Smooth muscle cell (in vitro differentiated cells): Measurements from ENCODE around the gene TH. TPM values are rescaled to one million over a fixed set of nuclear protein-coding genes. Genes with fewer than 3 reads are reported as not detected.

ENCODE experiments used
- DNase-seq: peaks from one replicate; lab custom pipeline; 2025; ENCODE audit not compliant: unreplicated experiment; lab: John Stamatoyannopoulos, UW
- H2AFZ ChIP-seq: fragments of 200-600 bp; sonication (generic); 2 replicates; pipeline ENCODE4 v1.6.0; 2016; ENCODE audit warnings: antibody characterized with exemption, low read depth, mild to moderate bottlenecking
- H3F3A ChIP-seq: fragments of 200-600 bp; sonication (generic); 2 replicates; pipeline ENCODE4 v1.6.0; 2017; ENCODE audit warnings: antibody characterized with exemption, low read depth
- H3K27ac ChIP-seq: fragments of 200-600 bp; sonication (generic); 2 replicates; pipeline ENCODE4 v1.5.1; 2016; ENCODE audit warnings: low read depth, mild to moderate bottlenecking
- H3K27me3 ChIP-seq: fragments of 200-600 bp; sonication (generic); 2 replicates; pipeline ENCODE4 v1.6.1; 2016; ENCODE audit warnings: low read depth, mild to moderate bottlenecking
- H3K36me3 ChIP-seq: fragments of 200-600 bp; sonication (generic); 2 replicates; pipeline ENCODE4 v1.5.1; 2016; ENCODE audit warnings: low read depth
- H3K4me1 ChIP-seq: fragments of 200-600 bp; sonication (generic); 2 replicates; pipeline ENCODE4 v1.5.1; 2016; ENCODE audit warnings: low read depth
- H3K4me2 ChIP-seq: fragments of 200-600 bp; sonication (generic); 2 replicates; pipeline ENCODE4 v1.6.0; 2016; ENCODE audit warnings: mild to moderate bottlenecking
- H3K4me3 ChIP-seq: fragments of 200-600 bp; sonication (generic); 2 replicates; pipeline ENCODE4 v1.5.1; 2016; ENCODE audit warnings: mild to moderate bottlenecking
- H3K79me2 ChIP-seq: fragments of 200-600 bp; sonication (generic); 2 replicates; pipeline ENCODE4 v1.6.0; 2016; ENCODE audit warnings: low read depth, mild to moderate bottlenecking
- H3K9ac ChIP-seq: fragments of 200-600 bp; sonication (generic); 2 replicates; pipeline ENCODE4 v1.6.0; 2016; ENCODE audit warnings: low read depth
- H3K9me3 ChIP-seq: fragments of 200-600 bp; sonication (generic); replicated peaks from 2 replicates; pipeline ENCODE4 v1.5.1; 2016; ENCODE audit warnings: low read depth
- H4K20me1 ChIP-seq: fragments of 200-600 bp; sonication (generic); 2 replicates; pipeline ENCODE4 v1.6.0; 2016; ENCODE audit warnings: low read depth
- CTCF ChIP-seq: fragments of 200-600 bp; sonication (generic); IDR thresholded peaks from 2 replicates; pipeline ENCODE4 v1.5.1; 2017; ENCODE audit warnings: borderline replicate concordance, mild to moderate bottlenecking, antibody characterized with exemption; ENCODE audit not compliant: insufficient read depth, poor library complexity, severe bottlenecking
- WGBS: methylation state at CpG from one replicate; pipeline ENCODE4 v1.1.7; 2016; ENCODE audit warnings: low lambda C conversion rate; 5-methylcytosine and 5-hydroxymethylcytosine counted together
- polyA plus RNA-seq: library from polyadenylated mRNA; unstranded; fragments of >200 nt; fragmentation: Nextera tagmentation; extraction: Ambion mirVana; gene quantifications from 2 replicates; pipeline ENCODE4 v1.2.1, GENCODE V29; 2016
- total RNA-seq: library from RNA; depleted of rRNA; stranded (reverse); fragments of >200 nt; gene quantifications from 2 replicates; pipeline ENCODE4 v1.2.3, GENCODE V29; 2014

Gene TH
- total and polyA plus RNA-seq, 2 experiments from 2014 or later = not detected

DNA sequence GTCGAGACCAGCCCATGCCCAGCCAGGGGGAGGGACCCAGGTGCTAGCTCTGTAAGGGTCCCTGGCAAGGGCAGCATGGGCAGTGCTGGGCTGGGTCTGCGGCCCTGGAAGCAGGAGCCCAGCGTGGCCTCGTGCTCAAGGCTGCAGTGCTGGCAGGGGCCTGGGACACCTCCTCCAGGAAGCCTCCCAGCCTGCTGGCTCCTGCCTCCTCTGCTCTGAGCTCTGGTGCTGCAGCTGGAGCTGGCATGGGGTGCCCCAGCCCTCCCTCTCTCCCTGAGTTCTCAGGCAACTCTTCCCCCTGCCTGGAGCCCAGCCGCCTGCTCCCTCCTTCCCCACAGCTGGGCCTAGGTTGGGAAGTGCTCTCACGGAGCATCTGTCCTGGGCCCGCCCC is 17.4 kb downstream of the TH start:
- Histone ChIP-seq H3F3A (no peaks in the 10 kb centered on the region), H3K9ac (no peak overlapping the region), H3K27ac (no peak overlapping the region), H3K4me2 (no peak overlapping the region), H3K79me2 (no peaks in the 10 kb centered on the region), H3K4me3 (no peak overlapping the region), H3K9me3 (no peaks in the 10 kb centered on the region), H3K4me1 (peaks cover 19% of the 10 kb centered on the region), H4K20me1 (no peaks in the 10 kb centered on the region), H2AFZ (no peak overlapping the region), H3K36me3 (no peaks in the 10 kb centered on the region), H3K27me3 (no peaks in the 10 kb centered on the region)
- no peak for TF ChIP-seq CTCF
- no peak for DNase-seq
- 90% methylated on average over 7 of the region's 7 CpGs for WGBS

DNA sequence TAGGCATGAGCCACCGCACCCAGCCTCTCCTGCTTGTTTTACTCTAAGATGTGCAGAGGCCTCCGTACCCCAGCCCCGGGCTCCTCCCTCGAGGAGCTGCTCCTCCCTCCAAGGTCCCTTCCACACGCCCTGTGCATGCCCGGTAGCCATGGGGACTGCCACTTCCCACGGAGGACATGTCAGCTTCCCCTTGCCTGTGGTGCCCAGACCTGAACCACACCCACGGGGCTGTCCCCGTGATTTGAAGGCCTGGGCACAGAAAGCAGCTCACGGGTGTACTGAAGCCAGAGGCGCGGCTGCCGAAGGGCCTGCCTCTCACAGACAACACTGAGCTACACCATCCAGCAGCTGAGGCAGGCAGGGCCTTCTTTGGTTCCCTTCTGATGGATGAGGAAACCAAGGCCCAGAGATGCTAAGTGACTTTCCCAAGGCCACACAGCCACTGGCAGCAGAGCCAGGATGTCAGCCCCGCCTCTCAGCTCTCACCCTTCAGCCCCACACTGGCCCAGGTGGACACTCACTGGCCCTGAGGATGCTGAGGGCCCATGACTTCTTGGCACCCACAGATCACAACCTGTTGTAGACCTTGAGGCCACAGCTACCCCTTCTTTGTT is 17.9 kb downstream of the TH start:
- no peak overlapping the region for H3K4me3 ChIP-seq
- H4K20me1 ChIP-seq = no peaks in the 10 kb centered on the region
- H3K4me2 ChIP-seq = no peak overlapping the region
- H3K27me3 ChIP-seq = no peaks in the 10 kb centered on the region
- no peak overlapping the region for H3K9ac ChIP-seq
- no peaks in the 10 kb centered on the region for H3K36me3 ChIP-seq
- WGBS = 90% methylated on average over 14 of the region's 14 CpGs
- no peak overlapping the region for H2AFZ ChIP-seq
- no peaks in the 10 kb centered on the region for H3K9me3 ChIP-seq
- H3F3A ChIP-seq = no peaks in the 10 kb centered on the region
- TF ChIP-seq CTCF = no peak
- H3K4me1 ChIP-seq = peaks cover 23% of the 10 kb centered on the region
- no peak for DNase-seq
- no peaks in the 10 kb centered on the region for H3K79me2 ChIP-seq
- no peak overlapping the region for H3K27ac ChIP-seq

DNA sequence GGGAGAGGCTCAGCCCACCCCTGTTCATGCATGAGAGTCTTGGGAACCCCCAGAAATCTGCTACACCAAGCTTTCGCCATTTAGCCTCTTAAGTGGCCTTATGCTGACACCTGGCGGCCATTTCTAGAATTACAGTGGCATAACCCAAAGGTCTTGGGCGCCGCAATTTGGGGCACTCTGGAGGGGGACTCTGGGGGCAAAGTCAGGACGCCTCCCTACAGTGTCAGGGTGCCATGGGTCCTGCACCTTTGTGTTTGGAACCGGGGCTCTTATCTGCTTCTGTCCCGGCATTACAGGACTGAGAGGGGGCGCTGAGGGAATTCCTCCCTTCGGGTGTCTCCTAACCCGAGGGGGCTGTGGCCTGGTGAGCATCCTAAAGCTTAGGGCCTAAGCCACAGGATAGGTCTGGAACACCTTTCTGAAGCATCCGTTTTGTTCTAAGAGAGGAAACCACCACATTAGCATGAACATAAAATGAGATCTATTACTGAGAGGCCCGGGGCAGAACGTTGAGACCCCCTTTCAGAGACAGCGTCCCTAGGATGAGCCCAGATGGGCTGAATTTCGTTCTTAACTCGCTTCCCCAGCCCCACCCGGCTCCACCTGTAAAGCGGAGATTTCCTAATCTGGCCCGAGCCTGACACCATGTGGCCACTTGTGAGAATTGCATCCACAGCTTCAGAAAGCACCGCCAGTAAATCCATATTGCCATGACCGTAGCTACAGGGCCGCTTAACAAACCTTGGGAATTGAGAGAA is 19.9 kb downstream of the TH start:
- no peaks in the 10 kb centered on the region for H3K36me3 ChIP-seq
- 9% methylated on average over 22 of the region's 22 CpGs for WGBS
- peak overlapping the region; percentile 3 for H2AFZ ChIP-seq
- H3K9ac ChIP-seq = no peak overlapping the region
- TF ChIP-seq CTCF = peak; percentile 90
- no peak overlapping the region for H3K27ac ChIP-seq
- H3K27me3 ChIP-seq = no peaks in the 10 kb centered on the region
- H3F3A ChIP-seq = no peaks in the 10 kb centered on the region
- peak; percentile 40 for DNase-seq
- no peaks in the 10 kb centered on the region for H3K9me3 ChIP-seq
- H3K4me1 ChIP-seq = peaks cover 27% of the 10 kb centered on the region
- H3K79me2 ChIP-seq = no peaks in the 10 kb centered on the region
- H4K20me1 ChIP-seq = no peaks in the 10 kb centered on the region
- peak overlapping the region; percentile 9 for H3K4me3 ChIP-seq
- peak overlapping the region; percentile 85 for H3K4me2 ChIP-seq
